Neural progenitor cell (in vitro differentiated cells): ENCODE measurements around the gene PGAP6. TPM values are rescaled to one million over a fixed set of nuclear protein-coding genes. Genes with fewer than 3 reads are reported as not detected.

Experiments
- DNase-seq: peaks from one replicate; pipeline ENCODE4 v3.0.0-alpha.2; 2016; ENCODE audit warnings: low spot score
- H2AFZ ChIP-seq: fragments of 200-600 bp; sonication (generic); replicated peaks from 2 replicates; pipeline ENCODE4 v1.6.1; 2016; ENCODE audit warnings: antibody characterized with exemption
- H3F3A ChIP-seq: fragments of 200-600 bp; sonication (generic); 2 replicates; pipeline ENCODE4 v1.6.1; 2016; ENCODE audit warnings: antibody characterized with exemption, low read depth
- H3K27ac ChIP-seq: fragments of 200-600 bp; sonication (generic); 2 replicates; pipeline ENCODE4 v1.5.1; 2016; ENCODE audit warnings: mild to moderate bottlenecking
- H3K27me3 ChIP-seq: fragments of 200-600 bp; sonication (generic); 2 replicates; pipeline ENCODE4 v1.6.1; 2016; ENCODE audit warnings: mild to moderate bottlenecking, moderate library complexity
- H3K36me3 ChIP-seq: fragments of 200-600 bp; sonication (generic); 2 replicates; pipeline ENCODE4 v1.5.1; 2016
- H3K4me1 ChIP-seq: fragments of 200-600 bp; sonication (generic); 2 replicates; pipeline ENCODE4 v1.6.1; 2016; ENCODE audit warnings: mixed run types
- H3K4me2 ChIP-seq: fragments of 200-600 bp; sonication (generic); 2 replicates; pipeline ENCODE4 v1.6.1; 2016
- H3K4me3 ChIP-seq: fragments of 200-600 bp; sonication (generic); 2 replicates; pipeline ENCODE4 v1.5.1; 2016
- H3K79me2 ChIP-seq: fragments of 200-600 bp; sonication (generic); 2 replicates; pipeline ENCODE4 v1.6.1; 2016; ENCODE audit warnings: low read depth
- H3K9ac ChIP-seq: fragments of 200-600 bp; sonication (generic); 2 replicates; pipeline ENCODE4 v1.6.1; 2016
- H3K9me3 ChIP-seq: fragments of 200-600 bp; sonication (generic); 2 replicates; pipeline ENCODE4 v1.5.1; 2016; ENCODE audit warnings: low read depth
- H4K20me1 ChIP-seq: fragments of 200-600 bp; sonication (generic); 2 replicates; pipeline ENCODE4 v1.6.1; 2016; ENCODE audit warnings: low read depth
- H3K27ac Mint-ChIP-seq: 3 replicates; pipeline ENCODE4 v1.8.0; 2021; ENCODE audit warnings: mixed read lengths
- H3K27me3 Mint-ChIP-seq: 2 replicates; pipeline ENCODE4 v1.8.0; 2022; ENCODE audit warnings: low read depth, mild to moderate bottlenecking, inconsistent platforms, moderate library complexity, mixed read lengths; ENCODE audit not compliant: insufficient read depth
- H3K36me3 Mint-ChIP-seq: 3 replicates; pipeline ENCODE4 v1.8.0; 2021; ENCODE audit warnings: mixed read lengths
- H3K4me1 Mint-ChIP-seq: 3 replicates; pipeline ENCODE4 v1.8.0; 2021; ENCODE audit warnings: mixed read lengths
- H3K4me3 Mint-ChIP-seq: 3 replicates; pipeline ENCODE4 v1.8.0; 2021; ENCODE audit warnings: mild to moderate bottlenecking, moderate library complexity, mixed read lengths
- H3K9me3 Mint-ChIP-seq: 3 replicates; pipeline ENCODE4 v1.8.0; 2020; ENCODE audit warnings: mixed read lengths
- EZH2 ChIP-seq: fragments of 200-600 bp; sonication (generic); IDR thresholded peaks from 2 replicates; pipeline ENCODE4 v1.6.1; 2017; ENCODE audit warnings: antibody characterized with exemption, mild to moderate bottlenecking, moderate library complexity
- EZH2phosphoT487 ChIP-seq: fragments of 200-600 bp; sonication (generic); IDR thresholded peaks from 2 replicates; pipeline ENCODE4 v1.6.1; 2017; ENCODE audit warnings: antibody characterized with exemption
- total RNA-seq: library from RNA; depleted of rRNA; stranded (reverse); fragments of >200 nt; gene quantifications from 2 replicates; pipeline ENCODE4 v1.2.3, GENCODE V29; 2015; ENCODE audit warnings: low replicate concordance
- TF ChIP-seq, protein P1 (sequence below): fragments of 200-600 bp; sonication (generic); IDR thresholded peaks from 2 replicates; pipeline ENCODE4 v1.5.1; 2017; ENCODE audit warnings: antibody characterized with exemption, mild to moderate bottlenecking

PGAP6 gene
- total RNA-seq, 1 donor from 2014 or later = 16.7 TPM

DNA sequence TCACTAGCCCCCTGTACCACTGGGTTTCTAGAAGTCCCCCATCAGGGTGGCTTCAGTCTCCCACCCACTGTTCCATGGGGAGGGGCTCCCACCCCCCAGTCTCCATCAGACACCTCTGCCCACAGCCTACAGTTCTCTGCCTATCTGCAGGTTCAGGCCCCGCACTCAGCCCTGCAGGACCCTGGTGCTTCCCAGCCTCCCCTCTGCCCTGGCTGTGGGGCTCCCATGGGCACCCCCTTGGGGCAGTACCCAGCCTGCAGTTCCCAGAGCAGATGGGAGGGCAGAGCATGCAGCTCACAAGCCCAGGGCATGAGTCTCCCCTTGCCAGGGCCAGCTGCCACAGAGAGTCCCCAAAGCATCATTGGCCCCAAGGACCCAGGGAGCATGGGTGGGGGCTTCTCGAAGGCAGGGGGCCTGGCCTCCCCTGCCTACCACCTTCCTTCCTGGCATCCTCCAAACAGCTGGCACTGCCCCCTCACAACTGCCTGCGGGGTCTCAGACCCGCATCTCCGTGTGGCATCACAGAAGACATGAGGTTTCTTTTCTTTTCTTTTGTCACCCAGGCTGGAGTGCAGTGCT lies 8.7 kb downstream of the PGAP6 start:
- no peaks in the 10 kb centered on the region for H3K36me3 ChIP-seq
- TF ChIP-seq, protein P1, sequence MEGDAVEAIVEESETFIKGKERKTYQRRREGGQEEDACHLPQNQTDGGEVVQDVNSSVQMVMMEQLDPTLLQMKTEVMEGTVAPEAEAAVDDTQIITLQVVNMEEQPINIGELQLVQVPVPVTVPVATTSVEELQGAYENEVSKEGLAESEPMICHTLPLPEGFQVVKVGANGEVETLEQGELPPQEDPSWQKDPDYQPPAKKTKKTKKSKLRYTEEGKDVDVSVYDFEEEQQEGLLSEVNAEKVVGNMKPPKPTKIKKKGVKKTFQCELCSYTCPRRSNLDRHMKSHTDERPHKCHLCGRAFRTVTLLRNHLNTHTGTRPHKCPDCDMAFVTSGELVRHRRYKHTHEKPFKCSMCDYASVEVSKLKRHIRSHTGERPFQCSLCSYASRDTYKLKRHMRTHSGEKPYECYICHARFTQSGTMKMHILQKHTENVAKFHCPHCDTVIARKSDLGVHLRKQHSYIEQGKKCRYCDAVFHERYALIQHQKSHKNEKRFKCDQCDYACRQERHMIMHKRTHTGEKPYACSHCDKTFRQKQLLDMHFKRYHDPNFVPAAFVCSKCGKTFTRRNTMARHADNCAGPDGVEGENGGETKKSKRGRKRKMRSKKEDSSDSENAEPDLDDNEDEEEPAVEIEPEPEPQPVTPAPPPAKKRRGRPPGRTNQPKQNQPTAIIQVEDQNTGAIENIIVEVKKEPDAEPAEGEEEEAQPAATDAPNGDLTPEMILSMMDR = no peak
- no peak for TF ChIP-seq EZH2
- TF ChIP-seq EZH2phosphoT487 = no peak

DNA sequence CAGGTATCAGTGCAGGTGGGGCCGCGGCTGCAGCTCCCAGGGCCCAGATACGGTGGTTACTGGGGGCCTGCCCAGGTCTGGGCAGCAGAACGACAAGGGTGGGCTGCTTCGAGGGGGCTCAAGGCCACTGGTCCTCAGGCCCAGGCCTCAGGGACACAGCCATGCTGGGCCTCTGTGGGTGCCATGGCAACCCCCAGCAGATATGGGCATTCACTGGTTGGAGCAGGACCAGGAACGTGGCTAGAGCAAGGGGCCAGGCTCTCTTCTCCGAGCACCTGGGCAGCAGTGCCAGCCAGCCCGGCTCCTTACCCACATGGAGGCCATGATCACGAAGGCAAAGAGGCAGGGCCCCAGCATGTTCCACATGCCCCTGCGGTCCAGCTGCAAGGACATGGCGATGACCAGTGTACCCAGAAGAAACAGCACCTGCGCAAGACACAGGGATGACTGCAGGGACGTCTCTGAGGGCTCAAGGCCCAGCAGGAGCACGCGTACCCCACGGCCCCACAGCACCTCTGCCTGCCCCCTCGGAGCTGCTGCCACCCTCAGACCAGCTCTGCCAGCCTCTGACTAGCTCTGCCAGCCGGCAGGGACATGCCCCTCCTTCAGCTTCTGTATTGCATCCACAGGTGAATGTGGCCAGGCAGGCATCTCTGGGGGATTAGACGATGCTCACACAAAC lies 9.3 kb downstream of the PGAP6 start:
- H3K36me3 Mint-ChIP-seq = peaks cover 2% of the 10 kb centered on the region
- peak overlapping the region; percentile 35 for H3K4me3 Mint-ChIP-seq
- no peak overlapping the region for H3K4me2 ChIP-seq
- no peaks in the 10 kb centered on the region for H3K27me3 ChIP-seq
- H3F3A ChIP-seq = peaks cover 5% of the 10 kb centered on the region
- no peaks in the 10 kb centered on the region for H3K9me3 ChIP-seq
- no peak for DNase-seq
- H3K9ac ChIP-seq = no peak overlapping the region
- H2AFZ ChIP-seq = no peak overlapping the region
- no peak overlapping the region for H3K27ac Mint-ChIP-seq
- H3K27ac ChIP-seq = no peak overlapping the region
- H3K79me2 ChIP-seq = no peaks in the 10 kb centered on the region
- TF ChIP-seq EZH2 (no peak), EZH2phosphoT487 (no peak)
- TF ChIP-seq, protein P1 = no peak
- peaks cover 9% of the 10 kb centered on the region for H3K4me1 Mint-ChIP-seq
- no peaks in the 10 kb centered on the region for H3K36me3 ChIP-seq
- peaks cover 4% of the 10 kb centered on the region for H3K4me1 ChIP-seq
- H3K9me3 Mint-ChIP-seq = no peaks in the 10 kb centered on the region
- peaks cover 14% of the 10 kb centered on the region for H4K20me1 ChIP-seq
- H3K4me3 ChIP-seq = no peak overlapping the region
- peaks cover 3% of the 10 kb centered on the region for H3K27me3 Mint-ChIP-seq

More for the DNA sequence above, 8.7 kb downstream of the PGAP6 start:
- no peak overlapping the region for H3K27ac ChIP-seq
- H3K4me1 ChIP-seq = peaks cover 4% of the 10 kb centered on the region
- H3K27me3 ChIP-seq = no peaks in the 10 kb centered on the region
- no peak overlapping the region for H2AFZ ChIP-seq
- Mint-ChIP-seq H3K27me3 (peaks cover 5% of the 10 kb centered on the region), H3K9me3 (no peaks in the 10 kb centered on the region), H3K4me3 (peak overlapping the region; percentile 63), H3K36me3 (peaks cover 2% of the 10 kb centered on the region), H3K27ac (no peak overlapping the region), H3K4me1 (peaks cover 9% of the 10 kb centered on the region)
- H3K9ac ChIP-seq = no peak overlapping the region
- no peaks in the 10 kb centered on the region for H3K9me3 ChIP-seq
- H3K4me3 ChIP-seq = no peak overlapping the region
- H4K20me1 ChIP-seq = peaks cover 17% of the 10 kb centered on the region
- H3F3A ChIP-seq = peaks cover 5% of the 10 kb centered on the region
- no peak for DNase-seq
- H3K79me2 ChIP-seq = no peaks in the 10 kb centered on the region
- no peak overlapping the region for H3K4me2 ChIP-seq

DNA sequence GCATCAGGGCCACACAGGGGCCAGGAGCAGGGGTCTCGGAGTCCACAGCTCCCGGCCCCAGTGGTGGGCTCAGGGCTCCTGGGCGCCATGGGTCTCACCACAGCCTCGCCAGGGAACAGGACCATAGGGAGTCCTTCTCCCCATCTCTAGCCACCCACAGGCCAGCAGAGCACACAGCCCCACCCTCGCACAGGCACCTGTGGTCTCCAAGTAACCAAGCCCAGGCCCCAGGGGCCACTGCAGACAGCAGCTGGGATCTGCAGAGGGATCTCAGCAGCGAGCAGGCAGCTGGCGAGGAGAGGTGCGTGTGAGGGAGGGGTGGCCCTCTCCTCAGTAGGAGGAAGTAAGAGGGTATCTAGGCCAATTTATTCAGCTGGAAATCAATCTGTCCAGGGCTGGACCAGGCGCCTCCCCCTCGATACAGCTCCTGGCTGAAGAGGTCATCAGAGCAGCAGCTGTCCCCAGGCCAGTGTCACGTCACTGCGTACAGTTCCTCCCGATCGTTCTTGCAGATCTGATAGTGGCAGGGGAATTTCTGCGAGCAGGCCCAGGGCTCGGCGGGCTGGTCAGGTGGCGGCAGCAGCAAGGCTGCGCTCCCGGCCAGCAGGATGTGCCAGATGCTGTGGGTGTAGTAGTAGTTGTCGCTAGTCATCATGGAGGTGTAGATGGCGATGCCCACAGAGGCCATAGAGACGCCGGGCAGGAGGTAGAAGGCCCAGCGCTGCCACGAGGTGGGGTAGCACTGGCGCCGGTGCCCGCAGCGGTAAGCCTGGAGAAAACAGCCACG lies 10.1 kb downstream of the PGAP6 start:
- no peaks in the 10 kb centered on the region for H3K9me3 ChIP-seq
- H3K27ac Mint-ChIP-seq = peak overlapping the region; percentile 79

More for the DNA sequence above, 10.1 kb downstream of the PGAP6 start:
- Histone ChIP-seq H3F3A (peaks cover 5% of the 10 kb centered on the region), H3K4me3 (no peak overlapping the region), H2AFZ (no peak overlapping the region), H3K79me2 (no peaks in the 10 kb centered on the region), H3K27ac (no peak overlapping the region), H3K9ac (no peak overlapping the region), H3K27me3 (no peaks in the 10 kb centered on the region), H3K36me3 (no peaks in the 10 kb centered on the region), H4K20me1 (peaks cover 14% of the 10 kb centered on the region), H3K4me1 (peaks cover 4% of the 10 kb centered on the region), H3K4me2 (no peak overlapping the region)
- DNase-seq = no peak
- Mint-ChIP-seq H3K9me3 (no peaks in the 10 kb centered on the region), H3K36me3 (peaks cover 4% of the 10 kb centered on the region), H3K4me3 (peak overlapping the region; percentile 72), H3K4me1 (peaks cover 9% of the 10 kb centered on the region), H3K27me3 (peaks cover 3% of the 10 kb centered on the region)
- TF ChIP-seq EZH2 = no peak
- no peak for TF ChIP-seq EZH2phosphoT487
- TF ChIP-seq, protein P1 = no peak
